Thoracic aorta (tissue), 2 donors: ENCODE measurements around the gene CFAP161. TPM values are rescaled to one million over a fixed set of nuclear protein-coding genes. Genes with fewer than 3 reads are reported as not detected.

Source experiments
- ATAC-seq: fragments of 150-250 bp; one replicate; pipeline ENCODE4 v1.8.0; 2017; ENCODE audit warnings: low read depth; ENCODE audit not compliant: insufficient number of reproducible peaks, low FRiP score
- DNase-seq: peaks from one replicate; pipeline ENCODE4 v3.0.0-alpha.2; 2020; ENCODE audit warnings: low spot score
- H3K27ac ChIP-seq, 2 donors: fragments of 200-600 bp; sonication (generic); 1 replicate in 1 of 2; 2 replicates in 1 of 2; pipeline ENCODE4 v1.5.1; 2016; ENCODE audit warnings: mild to moderate bottlenecking in 2 of 2, moderate library complexity in 2 of 2
- H3K27me3 ChIP-seq: fragments of 200-600 bp; sonication (generic); replicated peaks from 2 replicates; pipeline ENCODE4 v1.6.0; 2016; ENCODE audit warnings: mild to moderate bottlenecking; ENCODE audit not compliant: insufficient read depth
- H3K36me3 ChIP-seq: fragments of 200-600 bp; sonication (generic); one replicate; pipeline ENCODE4 v1.5.1; 2016
- H3K4me1 ChIP-seq, 2 donors: fragments of 200-600 bp; sonication (generic); 1 replicate in 1 of 2; 2 replicates in 1 of 2; pipeline versions ENCODE4 v1.5.1 to v1.6.0; 2016; ENCODE audit warnings: low read depth in 2 of 2, mild to moderate bottlenecking in 1 of 2; ENCODE audit not compliant: control insufficient read depth in 1 of 2
- H3K4me3 ChIP-seq: fragments of 200-600 bp; sonication (generic); 2 replicates; pipeline ENCODE4 v1.5.1; 2016; ENCODE audit warnings: mild to moderate bottlenecking
- H3K9me3 ChIP-seq: fragments of 200-600 bp; sonication (generic); 2 replicates; pipeline ENCODE4 v1.5.1; 2016
- CTCF ChIP-seq: fragments of 200-600 bp; sonication (generic); IDR thresholded peaks from one replicate; pipeline ENCODE4 v1.5.1; 2019; ENCODE audit warnings: antibody characterized with exemption
- total RNA-seq, 2 donors: library from RNA; depleted of rRNA; stranded (reverse); fragments of >200 nt; gene quantifications; one replicate each; pipeline versions ENCODE4 v1.1.0 to v1.2.3, GENCODE V29; 2016

Gene CFAP161
- total RNA-seq, 2 donors from 2014 or later, result 1.1 TPM; not detected in 1

GRCh38 chr15:81163961-81164800 lies 30.1 kb downstream of the CFAP161 start:
- ATAC-seq (no peak), DNase-seq (no peak)
- Histone ChIP-seq H3K36me3 (no peaks in the 10 kb centered on the region), H3K27ac (no peak overlapping the region), H3K4me1 (peaks cover 0 to 5% of the 10 kb centered on the region in 2 donors), H3K27me3 (no peaks in the 10 kb centered on the region), H3K9me3 (no peaks in the 10 kb centered on the region), H3K4me3 (no peak overlapping the region)
- TF ChIP-seq CTCF, result no peak

DNA sequence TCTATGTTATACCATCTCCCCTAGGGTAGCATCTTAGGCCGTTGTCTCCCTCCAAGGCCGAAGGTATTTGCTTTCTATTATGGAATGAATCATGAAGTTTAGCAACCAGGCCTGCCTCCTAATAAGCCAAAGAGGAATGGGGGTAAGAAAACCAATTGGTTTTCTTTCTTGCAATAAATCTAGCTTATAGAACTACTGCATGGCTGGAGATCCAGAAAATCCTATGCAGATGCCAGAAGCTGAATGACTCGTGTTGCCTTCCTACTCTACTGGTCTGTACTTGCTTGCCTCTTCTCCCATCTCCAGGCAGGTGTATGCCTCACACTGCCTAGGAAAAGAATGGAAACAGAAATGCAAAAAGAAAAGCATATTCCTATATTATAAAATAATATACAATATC lies 31.5 kb downstream of the CFAP161 start:
- DNase-seq, result no peak
- no peak for TF ChIP-seq CTCF
- no peak overlapping the region for H3K4me3 ChIP-seq
- no peak overlapping the region for H3K27ac ChIP-seq
- no peaks in the 10 kb centered on the region for H3K27me3 ChIP-seq
- H3K4me1 ChIP-seq, result peaks cover 0 to 5% of the 10 kb centered on the region in 2 donors
- no peaks in the 10 kb centered on the region for H3K36me3 ChIP-seq
- H3K9me3 ChIP-seq, result no peaks in the 10 kb centered on the region
- ATAC-seq, result no peak

GRCh38 chr15:81166636-81167305 lies 32.7 kb downstream of the CFAP161 start:
- Histone ChIP-seq H3K27ac (no peak overlapping the region), H3K27me3 (no peaks in the 10 kb centered on the region), H3K9me3 (no peaks in the 10 kb centered on the region), H3K36me3 (no peaks in the 10 kb centered on the region), H3K4me3 (no peak overlapping the region), H3K4me1 (peaks cover 0 to 5% of the 10 kb centered on the region in 2 donors)
- no peak for DNase-seq
- ATAC-seq, result no peak
- no peak for TF ChIP-seq CTCF

GRCh38 chr15:81168131-81168526 lies 34.1 kb downstream of the CFAP161 start:
- Histone ChIP-seq H3K27me3 (no peaks in the 10 kb centered on the region), H3K9me3 (no peaks in the 10 kb centered on the region), H3K36me3 (no peaks in the 10 kb centered on the region), H3K4me3 (no peak overlapping the region), H3K4me1 (peaks cover 0 to 5% of the 10 kb centered on the region in 2 donors), H3K27ac (no peak overlapping the region)
- TF ChIP-seq CTCF, result no peak
- ATAC-seq (no peak), DNase-seq (no peak)

GRCh38 chr15:81168644-81169043 lies 34.6 kb downstream of the CFAP161 start:
- Histone ChIP-seq H3K27me3 (no peaks in the 10 kb centered on the region), H3K36me3 (no peaks in the 10 kb centered on the region), H3K27ac (no peak overlapping the region), H3K9me3 (no peaks in the 10 kb centered on the region), H3K4me3 (no peak overlapping the region), H3K4me1 (peaks cover 0 to 5% of the 10 kb centered on the region in 2 donors)
- TF ChIP-seq CTCF, result no peak
- DNase-seq (no peak), ATAC-seq (no peak)
